Left lung (tissue), 10 donors: ENCODE data around the gene CMTM8. TPM values are rescaled to one million over a fixed set of nuclear protein-coding genes. Genes with fewer than 3 reads are reported as not detected.

Experiments
- ATAC-seq: fragments of 200-7000 bp; cut with Tn5 transposase; one replicate; pipeline ENCODE4 v1.9.1; 2020; ENCODE audit warnings: moderate library complexity
- DNase-seq, 4 donors: peaks; one replicate each; pipeline ENCODE4 v3.0.0-alpha.2; 2013 to 2020
- H3K27ac ChIP-seq, 2 donors: fragments of 200-600 bp; sonication (generic) in 1 of 2; one replicate each; pipeline versions ENCODE4 v1.5.0 to v1.8.0; 2020 to 2021
- H3K27me3 ChIP-seq, 2 donors: fragments of 200-600 bp; sonication (generic) in 1 of 2; one replicate each; pipeline versions ENCODE4 v1.5.0 to v1.8.0; 2020 to 2021
- H3K36me3 ChIP-seq, 2 donors: fragments of 200-600 bp; sonication (generic) in 1 of 2; one replicate each; pipeline versions ENCODE4 v1.5.0 to v1.8.0; 2020 to 2021
- H3K4me1 ChIP-seq, 2 donors: fragments of 200-600 bp; one replicate each; pipeline ENCODE4 v1.8.0; 2021
- H3K4me3 ChIP-seq, 2 donors: fragments of 200-600 bp; sonication (generic) in 1 of 2; one replicate each; pipeline versions ENCODE4 v1.5.0 to v1.8.0; 2020 to 2021; ENCODE audit warnings: mild to moderate bottlenecking in 1 of 2
- H3K9me3 ChIP-seq, 2 donors: fragments of 200-600 bp; sonication (generic) in 1 of 2; one replicate each; pipeline versions ENCODE4 v1.5.0 to v1.8.0; 2020 to 2021
- intact Hi-C, 2 donors: fragments of 100-400 bp; cut with DNase I; formaldehyde crosslinking; loops; one replicate each; pipeline versions ENCODE4 v1.11.2 to v1.14.2; 2022
- polyA plus RNA-seq, 6 donors: library from polyadenylated mRNA; unstranded; fragments of 120-200 nt; gene quantifications; one replicate each; pipeline ENCODE4 v1.2.1, GENCODE V29; 2013; ENCODE audit not compliant: insufficient read length in 6 of 6
- total RNA-seq, 2 donors: library from RNA; stranded (reverse); fragmentation: NEBNext Ultra II Directional; extraction: Animal tissue kit (Norgen Biotek cat#: 25700); gene quantifications; one replicate each; pipeline ENCODE4 v1.2.1, GENCODE V29; 2021
- TF ChIP-seq, protein P1 (sequence below), 2 donors: fragments of 200-600 bp; sonication (generic) in 1 of 2; IDR thresholded peaks; one replicate each; pipeline versions ENCODE4 v1.5.0 to v1.8.0; 2021; ENCODE audit warnings: antibody characterized with exemption in 2 of 2
- donor health status: DM: no; HTN: yes; CAD: no.
- donor health status: DM: no; HTN: no; CAD: no.

The CMTM8 gene
- total and polyA plus RNA-seq, 8 donors = 12.0 to 20.0 (median 12.6) TPM

GRCh38 chr3:32280262-32280910 lies 41.9 kb downstream of the CMTM8 start:
- Histone ChIP-seq H3K27ac (no peak overlapping the region), H3K27me3 (no peaks in the 10 kb centered on the region), H3K4me1 (peaks cover 0 to 24% of the 10 kb centered on the region in 2 donors), H3K9me3 (no peaks in the 10 kb centered on the region), H3K36me3 (no peaks in the 10 kb centered on the region), H3K4me3 (no peak overlapping the region)
- TF ChIP-seq, protein P1, sequence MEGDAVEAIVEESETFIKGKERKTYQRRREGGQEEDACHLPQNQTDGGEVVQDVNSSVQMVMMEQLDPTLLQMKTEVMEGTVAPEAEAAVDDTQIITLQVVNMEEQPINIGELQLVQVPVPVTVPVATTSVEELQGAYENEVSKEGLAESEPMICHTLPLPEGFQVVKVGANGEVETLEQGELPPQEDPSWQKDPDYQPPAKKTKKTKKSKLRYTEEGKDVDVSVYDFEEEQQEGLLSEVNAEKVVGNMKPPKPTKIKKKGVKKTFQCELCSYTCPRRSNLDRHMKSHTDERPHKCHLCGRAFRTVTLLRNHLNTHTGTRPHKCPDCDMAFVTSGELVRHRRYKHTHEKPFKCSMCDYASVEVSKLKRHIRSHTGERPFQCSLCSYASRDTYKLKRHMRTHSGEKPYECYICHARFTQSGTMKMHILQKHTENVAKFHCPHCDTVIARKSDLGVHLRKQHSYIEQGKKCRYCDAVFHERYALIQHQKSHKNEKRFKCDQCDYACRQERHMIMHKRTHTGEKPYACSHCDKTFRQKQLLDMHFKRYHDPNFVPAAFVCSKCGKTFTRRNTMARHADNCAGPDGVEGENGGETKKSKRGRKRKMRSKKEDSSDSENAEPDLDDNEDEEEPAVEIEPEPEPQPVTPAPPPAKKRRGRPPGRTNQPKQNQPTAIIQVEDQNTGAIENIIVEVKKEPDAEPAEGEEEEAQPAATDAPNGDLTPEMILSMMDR (IDR thresholded peaks at IDR 0.05) = no peak
- peak; percentile 7 for ATAC-seq
- intact Hi-C loops = no loop called here
- DNase-seq = no peak

DNA sequence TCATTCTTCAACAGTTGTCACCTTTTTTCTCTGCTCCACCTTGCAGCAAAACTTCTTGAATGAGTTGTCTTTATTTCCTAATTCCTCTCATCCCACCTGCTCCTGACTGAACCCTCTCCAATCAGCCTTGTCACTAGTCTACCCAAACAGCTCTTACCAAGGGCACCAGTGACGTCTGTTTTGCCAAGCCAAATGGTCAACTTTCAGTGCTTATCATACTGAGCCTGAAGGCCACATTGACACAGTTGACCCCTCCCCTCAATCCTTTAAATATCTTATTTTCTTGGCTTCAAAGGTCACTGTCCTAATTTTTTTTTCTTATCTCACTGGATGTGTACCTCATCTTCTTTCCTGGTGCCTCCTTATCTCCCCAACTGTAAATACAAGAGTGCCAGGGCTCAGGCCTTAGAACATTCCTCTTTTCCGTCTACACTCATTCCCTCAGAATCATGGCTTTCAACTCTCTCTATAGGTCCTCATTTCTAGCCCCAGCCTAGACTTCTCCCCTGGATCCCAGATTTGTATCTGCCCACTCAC lies 43.2 kb downstream of the CMTM8 start:
- H3K4me1 ChIP-seq = peaks cover 0 to 25% of the 10 kb centered on the region in 2 donors
- intact Hi-C loops = no loop called here
- no peaks in the 10 kb centered on the region for H3K27me3 ChIP-seq
- no peak for DNase-seq
- H3K9me3 ChIP-seq = no peaks in the 10 kb centered on the region
- H3K36me3 ChIP-seq = no peaks in the 10 kb centered on the region
- ATAC-seq = no peak
- H3K4me3 ChIP-seq = no peak overlapping the region
- H3K27ac ChIP-seq = no peak overlapping the region
- TF ChIP-seq, protein P1 (IDR thresholded peaks at IDR 0.05) = no peak

DNA sequence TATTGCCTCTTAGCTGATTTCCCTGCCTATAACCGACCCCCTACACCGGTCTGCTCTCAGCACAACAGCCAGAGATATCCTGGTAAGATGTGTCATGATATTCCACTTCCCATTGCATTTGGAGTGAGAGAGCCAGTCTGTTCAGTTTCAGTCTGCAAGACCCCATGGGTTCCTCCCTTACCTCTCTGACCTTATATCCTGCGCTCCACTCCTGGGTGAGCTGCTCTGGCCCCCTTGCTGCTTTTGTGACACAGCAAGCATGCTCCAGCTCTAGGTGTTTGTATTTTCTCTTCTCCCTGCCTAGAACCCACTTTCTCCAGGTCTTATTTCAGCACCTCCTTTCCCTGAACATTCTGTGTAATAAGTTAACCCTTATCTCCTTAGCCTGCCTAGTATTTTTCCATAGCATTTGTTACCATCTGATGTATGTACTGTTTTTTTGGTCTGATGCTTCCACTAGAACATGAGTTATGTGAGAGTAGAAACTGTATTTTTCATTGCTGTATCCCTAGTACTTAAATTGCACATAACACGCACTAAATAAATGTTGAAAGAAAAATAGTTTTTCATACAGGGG lies 44.2 kb downstream of the CMTM8 start:
- Histone ChIP-seq H3K4me3 (no peak overlapping the region), H3K4me1 (peaks cover 0 to 23% of the 10 kb centered on the region in 2 donors), H3K27ac (no peak overlapping the region), H3K9me3 (no peaks in the 10 kb centered on the region), H3K27me3 (no peaks in the 10 kb centered on the region), H3K36me3 (no peaks in the 10 kb centered on the region)
- ATAC-seq (no peak), DNase-seq (no peak)
- intact Hi-C loops = no loop called here
- TF ChIP-seq, protein P1 (IDR thresholded peaks at IDR 0.05) = no peak

- no peak overlapping the region for H3K4me3 ChIP-seq
- no peak overlapping the region for H3K27ac ChIP-seq
- H3K4me1 ChIP-seq = peaks cover 0 to 23% of the 10 kb centered on the region in 2 donors
- ATAC-seq (no peak), DNase-seq (peak in 1 of 4 donors; percentile 56)
- H3K9me3 ChIP-seq = no peaks in the 10 kb centered on the region
- H3K36me3 ChIP-seq = no peaks in the 10 kb centered on the region
- TF ChIP-seq, protein P1 (IDR thresholded peaks at IDR 0.05) = no peak
- intact Hi-C loops = no loop called here
- no peaks in the 10 kb centered on the region for H3K27me3 ChIP-seq
These were observed 44.8 kb downstream of the CMTM8 start for GRCh38 chr3:32283304-32283703.

GRCh38 chr3:32284443-32285212 lies 46.1 kb downstream of the CMTM8 start:
- Histone ChIP-seq H3K4me1 (peaks cover 0 to 23% of the 10 kb centered on the region in 2 donors), H3K9me3 (no peaks in the 10 kb centered on the region), H3K4me3 (no peak overlapping the region), H3K27ac (no peak overlapping the region), H3K27me3 (no peaks in the 10 kb centered on the region), H3K36me3 (no peaks in the 10 kb centered on the region)
- DNase-seq = no peak
- peak; percentile 72 for ATAC-seq
- TF ChIP-seq, protein P1 (IDR thresholded peaks at IDR 0.05) = no peak
- intact Hi-C loops = no loop called here
